Suprapubic skin (tissue), 4 donors: Measurements from ENCODE around the gene EEF1A2.

Experiments
- CTCF ChIP-seq, 2 donors: fragments of 200-600 bp in 1 of 2; fragments of 450-650 bp in 1 of 2; sonication (generic) in 1 of 2; IDR thresholded peaks; one replicate each; pipeline ENCODE4 v1.5.1; 2016 to 2019; ENCODE audit warnings: antibody characterized with exemption in 2 of 2, mild to moderate bottlenecking in 1 of 2, moderate library complexity in 1 of 2
- EP300 ChIP-seq: sonication (generic); formaldehyde crosslinking; IDR thresholded peaks from one replicate; pipeline ENCODE4 v1.6.1; 2017; ENCODE audit warnings: antibody characterized with exemption
- POLR2A ChIP-seq, 2 donors: fragments of 450-650 bp; IDR thresholded peaks; one replicate each; pipeline ENCODE4 v1.6.1; 2017; ENCODE audit warnings: antibody characterized with exemption in 2 of 2, mild to moderate bottlenecking in 2 of 2, moderate library complexity in 2 of 2
- POLR2AphosphoS5 ChIP-seq, 3 donors: sonication (generic); formaldehyde crosslinking; IDR thresholded peaks; one replicate each; pipeline ENCODE4 v1.6.1; 2017; ENCODE audit warnings: antibody characterized with exemption in 3 of 3

GRCh38 chr20:63509088-63509564 lies 10.2 kb upstream of the EEF1A2 start:
- TF ChIP-seq CTCF (IDR thresholded peaks at IDR 0.05) (no peak), POLR2AphosphoS5 (IDR thresholded peaks at IDR 0.05) (no peak), POLR2A (IDR thresholded peaks at IDR 0.05) (no peak), EP300 (no peak)
